K562 (cell line): ENCODE results near the gene CFAP70. TPM values are rescaled to one million over a fixed set of nuclear protein-coding genes. Genes with fewer than 3 reads are reported as not detected.

ENCODE experiments used
- RAD21 ChIP-seq, 2 experiments: fragments of 250-450 bp in 1 of 2; fragments of 450-650 bp in 1 of 2; sonication (Bioruptor Pico) in 1 of 2; formaldehyde crosslinking in 1 of 2; IDR thresholded peaks in 1 of 2; conservative IDR thresholded peaks in 1 of 2; 2 replicates each; pipeline versions ENCODE4 v1.4.0 to v1.8.0; 2020 to 2022; ENCODE audit warnings: mild to moderate bottlenecking in 2 of 2, moderate library complexity in 1 of 2
- SRF ChIP-seq, 2 experiments: fragments of 250-450, 450-650 bp in 1 of 2; sonication (Bioruptor Pico) in 1 of 2; sonication (generic) in 1 of 2; formaldehyde crosslinking; IDR thresholded peaks; 2 replicates each; pipeline versions ENCODE4 v1.5.0 to v1.5.1; 2020 to 2022; ENCODE audit warnings: mild to moderate bottlenecking in 1 of 2, missing genetic modification reagents in 1 of 2
- ZNF134 ChIP-seq: fragments of 250-450 bp; sonication (Bioruptor Pico); conservative IDR thresholded peaks from 2 replicates; pipeline ENCODE4 v1.4.0; 2020
- polyA plus RNA-seq, 8 experiments: library from polyadenylated mRNA; depleted of rRNA in 4 of 8; stranded (reverse) in 5 of 8; unstranded in 3 of 8; fragments of >200 nt; fragmentation: Nextera tagmentation in 2 of 8; fragmentation: Illumina TruSeq in 1 of 8; extraction: Ambion mirVana in 2 of 8; extraction: Trizol in 1 of 8; gene quantifications; 2 replicates each; pipeline versions ENCODE4 v1.2.1 to v1.2.3, GENCODE V29; 2011 to 2014; ENCODE audit warnings: inconsistent platforms in 1 of 8, missing spikeins in 1 of 8
- total RNA-seq, 7 experiments: library from RNA; depleted of rRNA in 6 of 7; stranded (reverse); fragments of >200 nt in 6 of 7; fragmentation: Illumina TruSeq in 2 of 7; extraction: Trizol in 2 of 7; gene quantifications; 2 replicates each; pipeline versions ENCODE4 v1.2.1 to v1.2.3, GENCODE V29; 2011 to 2021; ENCODE audit warnings: low replicate concordance in 1 of 7
- TF ChIP-seq, protein P1 (sequence below): fragments of 450-650 bp; IDR thresholded peaks from 2 replicates; pipeline ENCODE4 v1.6.1; 2016; ENCODE audit warnings: mild to moderate bottlenecking, moderate library complexity
- TF ChIP-seq, protein P2 (sequence below): fragments of 450-650 bp; IDR thresholded peaks from 2 replicates; pipeline ENCODE4 v1.6.1; 2017; ENCODE audit warnings: antibody characterized with exemption, mild to moderate bottlenecking

Gene CFAP70
- total and polyA plus RNA-seq, 9 of the 15 experiments (the other 6 are each of a cell fraction or from before 2014, with no cell fraction given): 0.27 to 1.6 (median 0.86) TPM

DNA sequence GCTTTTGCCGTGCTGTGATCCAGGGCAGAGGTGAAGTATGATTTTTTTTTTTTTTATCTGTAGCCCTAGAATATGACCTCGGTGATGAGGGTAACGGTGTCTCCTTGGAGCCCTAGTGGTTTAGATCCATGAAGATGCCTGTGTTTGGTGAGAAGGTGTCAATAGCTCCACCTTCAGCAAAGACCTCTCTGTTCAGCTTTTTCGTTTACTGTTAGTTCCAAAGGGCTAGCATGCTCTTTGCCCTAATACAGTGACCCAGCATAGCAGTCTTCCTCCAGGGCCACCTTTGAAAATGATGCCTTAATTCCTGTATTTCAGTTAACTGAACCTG, 105.5 kb downstream of the CFAP70 start (continued):
- TF ChIP-seq, protein P1, sequence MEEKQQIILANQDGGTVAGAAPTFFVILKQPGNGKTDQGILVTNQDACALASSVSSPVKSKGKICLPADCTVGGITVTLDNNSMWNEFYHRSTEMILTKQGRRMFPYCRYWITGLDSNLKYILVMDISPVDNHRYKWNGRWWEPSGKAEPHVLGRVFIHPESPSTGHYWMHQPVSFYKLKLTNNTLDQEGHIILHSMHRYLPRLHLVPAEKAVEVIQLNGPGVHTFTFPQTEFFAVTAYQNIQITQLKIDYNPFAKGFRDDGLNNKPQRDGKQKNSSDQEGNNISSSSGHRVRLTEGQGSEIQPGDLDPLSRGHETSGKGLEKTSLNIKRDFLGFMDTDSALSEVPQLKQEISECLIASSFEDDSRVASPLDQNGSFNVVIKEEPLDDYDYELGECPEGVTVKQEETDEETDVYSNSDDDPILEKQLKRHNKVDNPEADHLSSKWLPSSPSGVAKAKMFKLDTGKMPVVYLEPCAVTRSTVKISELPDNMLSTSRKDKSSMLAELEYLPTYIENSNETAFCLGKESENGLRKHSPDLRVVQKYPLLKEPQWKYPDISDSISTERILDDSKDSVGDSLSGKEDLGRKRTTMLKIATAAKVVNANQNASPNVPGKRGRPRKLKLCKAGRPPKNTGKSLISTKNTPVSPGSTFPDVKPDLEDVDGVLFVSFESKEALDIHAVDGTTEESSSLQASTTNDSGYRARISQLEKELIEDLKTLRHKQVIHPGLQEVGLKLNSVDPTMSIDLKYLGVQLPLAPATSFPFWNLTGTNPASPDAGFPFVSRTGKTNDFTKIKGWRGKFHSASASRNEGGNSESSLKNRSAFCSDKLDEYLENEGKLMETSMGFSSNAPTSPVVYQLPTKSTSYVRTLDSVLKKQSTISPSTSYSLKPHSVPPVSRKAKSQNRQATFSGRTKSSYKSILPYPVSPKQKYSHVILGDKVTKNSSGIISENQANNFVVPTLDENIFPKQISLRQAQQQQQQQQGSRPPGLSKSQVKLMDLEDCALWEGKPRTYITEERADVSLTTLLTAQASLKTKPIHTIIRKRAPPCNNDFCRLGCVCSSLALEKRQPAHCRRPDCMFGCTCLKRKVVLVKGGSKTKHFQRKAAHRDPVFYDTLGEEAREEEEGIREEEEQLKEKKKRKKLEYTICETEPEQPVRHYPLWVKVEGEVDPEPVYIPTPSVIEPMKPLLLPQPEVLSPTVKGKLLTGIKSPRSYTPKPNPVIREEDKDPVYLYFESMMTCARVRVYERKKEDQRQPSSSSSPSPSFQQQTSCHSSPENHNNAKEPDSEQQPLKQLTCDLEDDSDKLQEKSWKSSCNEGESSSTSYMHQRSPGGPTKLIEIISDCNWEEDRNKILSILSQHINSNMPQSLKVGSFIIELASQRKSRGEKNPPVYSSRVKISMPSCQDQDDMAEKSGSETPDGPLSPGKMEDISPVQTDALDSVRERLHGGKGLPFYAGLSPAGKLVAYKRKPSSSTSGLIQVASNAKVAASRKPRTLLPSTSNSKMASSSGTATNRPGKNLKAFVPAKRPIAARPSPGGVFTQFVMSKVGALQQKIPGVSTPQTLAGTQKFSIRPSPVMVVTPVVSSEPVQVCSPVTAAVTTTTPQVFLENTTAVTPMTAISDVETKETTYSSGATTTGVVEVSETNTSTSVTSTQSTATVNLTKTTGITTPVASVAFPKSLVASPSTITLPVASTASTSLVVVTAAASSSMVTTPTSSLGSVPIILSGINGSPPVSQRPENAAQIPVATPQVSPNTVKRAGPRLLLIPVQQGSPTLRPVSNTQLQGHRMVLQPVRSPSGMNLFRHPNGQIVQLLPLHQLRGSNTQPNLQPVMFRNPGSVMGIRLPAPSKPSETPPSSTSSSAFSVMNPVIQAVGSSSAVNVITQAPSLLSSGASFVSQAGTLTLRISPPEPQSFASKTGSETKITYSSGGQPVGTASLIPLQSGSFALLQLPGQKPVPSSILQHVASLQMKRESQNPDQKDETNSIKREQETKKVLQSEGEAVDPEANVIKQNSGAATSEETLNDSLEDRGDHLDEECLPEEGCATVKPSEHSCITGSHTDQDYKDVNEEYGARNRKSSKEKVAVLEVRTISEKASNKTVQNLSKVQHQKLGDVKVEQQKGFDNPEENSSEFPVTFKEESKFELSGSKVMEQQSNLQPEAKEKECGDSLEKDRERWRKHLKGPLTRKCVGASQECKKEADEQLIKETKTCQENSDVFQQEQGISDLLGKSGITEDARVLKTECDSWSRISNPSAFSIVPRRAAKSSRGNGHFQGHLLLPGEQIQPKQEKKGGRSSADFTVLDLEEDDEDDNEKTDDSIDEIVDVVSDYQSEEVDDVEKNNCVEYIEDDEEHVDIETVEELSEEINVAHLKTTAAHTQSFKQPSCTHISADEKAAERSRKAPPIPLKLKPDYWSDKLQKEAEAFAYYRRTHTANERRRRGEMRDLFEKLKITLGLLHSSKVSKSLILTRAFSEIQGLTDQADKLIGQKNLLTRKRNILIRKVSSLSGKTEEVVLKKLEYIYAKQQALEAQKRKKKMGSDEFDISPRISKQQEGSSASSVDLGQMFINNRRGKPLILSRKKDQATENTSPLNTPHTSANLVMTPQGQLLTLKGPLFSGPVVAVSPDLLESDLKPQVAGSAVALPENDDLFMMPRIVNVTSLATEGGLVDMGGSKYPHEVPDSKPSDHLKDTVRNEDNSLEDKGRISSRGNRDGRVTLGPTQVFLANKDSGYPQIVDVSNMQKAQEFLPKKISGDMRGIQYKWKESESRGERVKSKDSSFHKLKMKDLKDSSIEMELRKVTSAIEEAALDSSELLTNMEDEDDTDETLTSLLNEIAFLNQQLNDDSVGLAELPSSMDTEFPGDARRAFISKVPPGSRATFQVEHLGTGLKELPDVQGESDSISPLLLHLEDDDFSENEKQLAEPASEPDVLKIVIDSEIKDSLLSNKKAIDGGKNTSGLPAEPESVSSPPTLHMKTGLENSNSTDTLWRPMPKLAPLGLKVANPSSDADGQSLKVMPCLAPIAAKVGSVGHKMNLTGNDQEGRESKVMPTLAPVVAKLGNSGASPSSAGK: no peak
- TF ChIP-seq, protein P2, sequence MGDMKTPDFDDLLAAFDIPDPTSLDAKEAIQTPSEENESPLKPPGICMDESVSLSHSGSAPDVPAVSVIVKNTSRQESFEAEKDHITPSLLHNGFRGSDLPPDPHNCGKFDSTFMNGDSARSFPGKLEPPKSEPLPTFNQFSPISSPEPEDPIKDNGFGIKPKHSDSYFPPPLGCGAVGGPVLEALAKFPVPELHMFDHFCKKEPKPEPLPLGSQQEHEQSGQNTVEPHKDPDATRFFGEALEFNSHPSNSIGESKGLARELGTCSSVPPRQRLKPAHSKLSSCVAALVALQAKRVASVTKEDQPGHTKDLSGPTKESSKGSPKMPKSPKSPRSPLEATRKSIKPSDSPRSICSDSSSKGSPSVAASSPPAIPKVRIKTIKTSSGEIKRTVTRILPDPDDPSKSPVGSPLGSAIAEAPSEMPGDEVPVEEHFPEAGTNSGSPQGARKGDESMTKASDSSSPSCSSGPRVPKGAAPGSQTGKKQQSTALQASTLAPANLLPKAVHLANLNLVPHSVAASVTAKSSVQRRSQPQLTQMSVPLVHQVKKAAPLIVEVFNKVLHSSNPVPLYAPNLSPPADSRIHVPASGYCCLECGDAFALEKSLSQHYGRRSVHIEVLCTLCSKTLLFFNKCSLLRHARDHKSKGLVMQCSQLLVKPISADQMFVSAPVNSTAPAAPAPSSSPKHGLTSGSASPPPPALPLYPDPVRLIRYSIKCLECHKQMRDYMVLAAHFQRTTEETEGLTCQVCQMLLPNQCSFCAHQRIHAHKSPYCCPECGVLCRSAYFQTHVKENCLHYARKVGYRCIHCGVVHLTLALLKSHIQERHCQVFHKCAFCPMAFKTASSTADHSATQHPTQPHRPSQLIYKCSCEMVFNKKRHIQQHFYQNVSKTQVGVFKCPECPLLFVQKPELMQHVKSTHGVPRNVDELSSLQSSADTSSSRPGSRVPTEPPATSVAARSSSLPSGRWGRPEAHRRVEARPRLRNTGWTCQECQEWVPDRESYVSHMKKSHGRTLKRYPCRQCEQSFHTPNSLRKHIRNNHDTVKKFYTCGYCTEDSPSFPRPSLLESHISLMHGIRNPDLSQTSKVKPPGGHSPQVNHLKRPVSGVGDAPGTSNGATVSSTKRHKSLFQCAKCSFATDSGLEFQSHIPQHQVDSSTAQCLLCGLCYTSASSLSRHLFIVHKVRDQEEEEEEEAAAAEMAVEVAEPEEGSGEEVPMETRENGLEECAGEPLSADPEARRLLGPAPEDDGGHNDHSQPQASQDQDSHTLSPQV: 0 out of 2 replicates have a peak, but pooled peaks have one; percentile 39
- TF ChIP-seq ZNF134 (CRISPR knock-in tag) (no peak), SRF (CRISPR knock-in tag; IDR thresholded peaks at IDR 0.05) (0 out of 4 replicates have a peak, but pooled peaks of 1 of the 2 experiments have one; percentile 29), RAD21 (CRISPR knock-in tag; conservative IDR thresholded peaks at IDR 0.05 in 1 of 2, IDR thresholded peaks at IDR 0.05 in 1 of 2) (peak in 1 of 2 experiments; percentile 25; a peak in 1 of 4 replicates)
